Measurements from ENCODE around the gene TESK1.

Gene TESK1

GRCh38 chr9:35564658-35565061 lies 40.4 kb upstream of the TESK1 start:
- H3K4me3 Mint-ChIP-seq, result no peak overlapping the region
- H3K9me3 Mint-ChIP-seq, result no peaks in the 10 kb centered on the region
- H3K27me3 Mint-ChIP-seq (ENCODE audit: low read depth), result peaks cover 4% of the 10 kb centered on the region
- peaks cover 35% of the 10 kb centered on the region for H3K4me1 Mint-ChIP-seq
- TF ChIP-seq CTCF (IDR thresholded peaks at IDR 0.05; ENCODE audit: unreplicated experiment in 3 of 3), result no peak
- H3K27ac Mint-ChIP-seq, result peak overlapping the region in 1 of 3 experiments; percentile 42
- H3K36me3 Mint-ChIP-seq (ENCODE audit: low read depth), result no peaks in the 10 kb centered on the region

GRCh38 chr9:35566417-35566816 lies 38.6 kb upstream of the TESK1 start:
- no peak for TF ChIP-seq CTCF (IDR thresholded peaks at IDR 0.05; ENCODE audit: unreplicated experiment in 3 of 3)

GRCh38 chr9:35568196-35568595 lies 36.9 kb upstream of the TESK1 start:
- no peaks in the 10 kb centered on the region for H3K36me3 Mint-ChIP-seq (ENCODE audit: low read depth)
- H3K27me3 Mint-ChIP-seq (ENCODE audit: low read depth), result no peaks in the 10 kb centered on the region

More at GRCh38 chr9:35566417-35566816, 38.6 kb upstream of the TESK1 start:
- H3K27ac Mint-ChIP-seq, result peak overlapping the region; percentile 1 to 9 (median 8)
- H3K4me1 Mint-ChIP-seq, result peaks cover 35% of the 10 kb centered on the region
- no peaks in the 10 kb centered on the region for H3K36me3 Mint-ChIP-seq (ENCODE audit: low read depth)
- H3K4me3 Mint-ChIP-seq, result no peak overlapping the region
- no peaks in the 10 kb centered on the region for H3K9me3 Mint-ChIP-seq
- H3K27me3 Mint-ChIP-seq (ENCODE audit: low read depth), result peaks cover 4% of the 10 kb centered on the region

GRCh38 chr9:35569206-35569605 lies 35.9 kb upstream of the TESK1 start:
- Mint-ChIP-seq H3K9me3 (no peaks in the 10 kb centered on the region), H3K27ac (no peak overlapping the region), H3K27me3 (ENCODE audit: low read depth) (no peaks in the 10 kb centered on the region), H3K4me3 (no peak overlapping the region), H3K4me1 (peaks cover 24% of the 10 kb centered on the region), H3K36me3 (ENCODE audit: low read depth) (no peaks in the 10 kb centered on the region)
- TF ChIP-seq CTCF (IDR thresholded peaks at IDR 0.05; ENCODE audit: unreplicated experiment in 3 of 3), result no peak

More at GRCh38 chr9:35568196-35568595, 36.9 kb upstream of the TESK1 start:
- Mint-ChIP-seq H3K9me3 (no peaks in the 10 kb centered on the region), H3K4me1 (peaks cover 34% of the 10 kb centered on the region), H3K27ac (no peak overlapping the region), H3K4me3 (no peak overlapping the region)
- TF ChIP-seq CTCF (IDR thresholded peaks at IDR 0.05; ENCODE audit: unreplicated experiment in 3 of 3), result no peak

GRCh38 chr9:35570709-35571504 lies 34.2 kb upstream of the TESK1 start:
- Mint-ChIP-seq H3K9me3 (no peaks in the 10 kb centered on the region), H3K4me1 (peaks cover 11% of the 10 kb centered on the region), H3K4me3 (no peak overlapping the region), H3K27me3 (ENCODE audit: low read depth) (no peaks in the 10 kb centered on the region), H3K36me3 (ENCODE audit: low read depth) (no peaks in the 10 kb centered on the region), H3K27ac (no peak overlapping the region)
- no peak for TF ChIP-seq CTCF (IDR thresholded peaks at IDR 0.05; ENCODE audit: unreplicated experiment in 3 of 3)

All from nephron (organoid).